Trophoblast cell (in vitro differentiated cells and primary cell): ENCODE results near the gene SELENOS.

Experiments used
- DNase-seq, 2 donors: peaks; one replicate each; pipeline ENCODE4 v3.0.0-alpha.2; 2016
- H2AFZ ChIP-seq: 2 replicates; pipeline ENCODE4 v1.6.1; 2013; ENCODE audit warnings: low read length, moderate library complexity, mild to moderate bottlenecking; ENCODE audit not compliant: insufficient read depth, poor library complexity
- H2AK5ac ChIP-seq: 2 replicates; pipeline ENCODE4 v1.6.1; 2013; ENCODE audit warnings: mild to moderate bottlenecking, low read length
- H2BK120ac ChIP-seq: 2 replicates; pipeline ENCODE4 v1.6.1; 2013; ENCODE audit warnings: low read length, mild to moderate bottlenecking, moderate library complexity; ENCODE audit not compliant: insufficient read depth, poor library complexity
- H2BK12ac ChIP-seq: 2 replicates; pipeline ENCODE4 v1.6.1; 2013; ENCODE audit warnings: mild to moderate bottlenecking, low read length, moderate library complexity
- H2BK5ac ChIP-seq: 2 replicates; pipeline ENCODE4 v1.6.1; 2013; ENCODE audit warnings: low read length, low read depth, moderate library complexity, mild to moderate bottlenecking; ENCODE audit not compliant: poor library complexity
- H3K14ac ChIP-seq: 2 replicates; pipeline ENCODE4 v1.6.1; 2013; ENCODE audit warnings: mild to moderate bottlenecking, low read length
- H3K18ac ChIP-seq: 2 replicates; pipeline ENCODE4 v1.6.1; 2013; ENCODE audit warnings: mild to moderate bottlenecking, low read length
- H3K23ac ChIP-seq: 2 replicates; pipeline ENCODE4 v1.6.1; 2013; ENCODE audit warnings: low read length
- H3K27ac ChIP-seq: 2 replicates; pipeline ENCODE4 v1.5.1; 2013; ENCODE audit warnings: low read depth, mild to moderate bottlenecking, inconsistent platforms, low read length, moderate library complexity
- H3K27me3 ChIP-seq: 2 replicates; pipeline ENCODE4 v1.6.1; 2013; ENCODE audit warnings: inconsistent platforms, mild to moderate bottlenecking, low read length, moderate library complexity; ENCODE audit not compliant: insufficient read depth
- H3K36me3 ChIP-seq, 2 experiments: 1 replicate in 1 of 2; 2 replicates in 1 of 2; pipeline ENCODE4 v1.6.1; 2013; ENCODE audit warnings: low read length in 2 of 2, mild to moderate bottlenecking in 2 of 2, moderate library complexity in 1 of 2; ENCODE audit not compliant: insufficient read depth in 2 of 2, control insufficient read depth in 1 of 2
- H3K4ac ChIP-seq: 2 replicates; pipeline ENCODE4 v1.6.1; 2013; ENCODE audit warnings: low read depth, mild to moderate bottlenecking, low read length, moderate library complexity
- H3K4me1 ChIP-seq, 2 experiments: 1 replicate in 1 of 2; 2 replicates in 1 of 2; pipeline ENCODE4 v1.6.1; 2013; ENCODE audit warnings: low read length in 2 of 2, mild to moderate bottlenecking in 2 of 2, moderate library complexity in 1 of 2; ENCODE audit not compliant: insufficient read depth in 2 of 2, control insufficient read depth in 1 of 2
- H3K4me2 ChIP-seq: 2 replicates; pipeline ENCODE4 v1.6.1; 2013; ENCODE audit warnings: inconsistent platforms, mild to moderate bottlenecking, low read length, moderate library complexity
- H3K4me3 ChIP-seq: 2 replicates; pipeline ENCODE4 v1.5.1; 2013; ENCODE audit warnings: mild to moderate bottlenecking, low read depth, low read length, inconsistent platforms
- H3K79me1 ChIP-seq: one replicate; pipeline ENCODE4 v1.6.1; 2013; ENCODE audit warnings: low read length
- H3K79me2 ChIP-seq: 2 replicates; pipeline ENCODE4 v1.6.1; 2013; ENCODE audit warnings: low read length, mild to moderate bottlenecking; ENCODE audit not compliant: control insufficient read depth, insufficient read depth, poor library complexity
- H3K9ac ChIP-seq: 2 replicates; pipeline ENCODE4 v1.6.1; 2013; ENCODE audit warnings: mild to moderate bottlenecking, low read length
- H3K9me3 ChIP-seq: 2 replicates; pipeline ENCODE4 v1.6.1; 2013; ENCODE audit warnings: low read depth, mild to moderate bottlenecking, control low read depth, inconsistent platforms, low read length; ENCODE audit not compliant: insufficient read depth
- H4K12ac ChIP-seq: 2 replicates; pipeline ENCODE4 v1.6.1; 2013; ENCODE audit warnings: low read depth, mild to moderate bottlenecking, low read length, moderate library complexity
- H4K8ac ChIP-seq: 2 replicates; pipeline ENCODE4 v1.6.1; 2013; ENCODE audit warnings: low read depth, mild to moderate bottlenecking, low read length, moderate library complexity
- H4K91ac ChIP-seq: one replicate; pipeline ENCODE4 v1.6.1; 2013; ENCODE audit warnings: low read depth, mild to moderate bottlenecking, low read length, moderate library complexity
- WGBS: extraction: QIAGEN DNeasy Blood & Tissue Kit; methylation state at CpG from one replicate; pipeline ENCODE4 v1.1.7; 2013; ENCODE audit warnings: missing lambda C conversion rate; ENCODE audit not compliant: insufficient read length, insufficient coverage; ENCODE audit errors: extremely low coverage; 5-methylcytosine and 5-hydroxymethylcytosine counted together

SELENOS gene

DNA sequence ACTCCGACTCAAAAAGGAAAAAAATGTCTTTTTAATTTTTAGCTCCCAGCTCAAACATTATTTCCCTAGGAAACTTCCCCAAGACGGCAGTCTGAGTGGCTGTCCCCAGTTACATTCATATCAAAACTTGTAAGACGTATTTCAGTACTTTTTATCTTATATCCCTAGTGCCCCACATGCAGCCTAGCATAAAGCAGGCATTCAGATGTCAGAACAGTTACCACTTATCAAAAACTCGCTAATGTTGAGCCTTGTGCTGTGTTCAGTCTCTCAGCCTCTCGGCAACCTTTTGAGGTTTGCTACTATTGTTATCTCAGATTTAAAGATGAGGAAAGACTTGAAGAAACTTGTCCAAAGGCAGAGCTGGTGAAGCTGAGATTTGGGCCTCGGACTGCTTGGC lies 6.6 kb upstream of the SELENOS start:
- no peaks in the 10 kb centered on the region for H3K27me3 ChIP-seq
- H4K91ac ChIP-seq = no peak overlapping the region
- no peak overlapping the region for H3K9ac ChIP-seq
- no peak overlapping the region for H3K18ac ChIP-seq
- no peaks in the 10 kb centered on the region for H3K79me2 ChIP-seq
- no peak overlapping the region for H3K4me3 ChIP-seq
- no peak overlapping the region for H3K4me2 ChIP-seq
- H2BK12ac ChIP-seq = no peak overlapping the region
- H3K23ac ChIP-seq = no peak overlapping the region
- DNase-seq = no peak
- H3K79me1 ChIP-seq = no peaks in the 10 kb centered on the region
- no peaks in the 10 kb centered on the region for H3K4me1 ChIP-seq
- H2AFZ ChIP-seq = no peak overlapping the region
- no peak overlapping the region for H2BK5ac ChIP-seq
- no peak overlapping the region for H2BK120ac ChIP-seq
- H4K8ac ChIP-seq = no peak overlapping the region
- H4K12ac ChIP-seq = no peak overlapping the region
- H2AK5ac ChIP-seq = no peak overlapping the region
- no peak overlapping the region for H3K27ac ChIP-seq
- WGBS = no CpG with 5 or more reads among the region's 6 CpGs
- H3K9me3 ChIP-seq = no peaks in the 10 kb centered on the region
- peaks cover 23 to 51% of the 10 kb centered on the region in 2 experiments for H3K36me3 ChIP-seq
- H3K4ac ChIP-seq = no peak overlapping the region
- H3K14ac ChIP-seq = no peak overlapping the region

- peaks cover 6% of the 10 kb centered on the region for H3K79me1 ChIP-seq
- no peak overlapping the region for H4K91ac ChIP-seq
- WGBS = no CpG with 5 or more reads among the region's 2 CpGs
- H4K8ac ChIP-seq = no peak overlapping the region
- H3K27ac ChIP-seq = no peak overlapping the region
- H3K23ac ChIP-seq = no peak overlapping the region
- peaks cover 4% of the 10 kb centered on the region in 2 experiments for H3K4me1 ChIP-seq
- no peak overlapping the region for H3K4me3 ChIP-seq
- no peaks in the 10 kb centered on the region for H3K27me3 ChIP-seq
- no peak overlapping the region for H3K9ac ChIP-seq
- no peak overlapping the region for H2AFZ ChIP-seq
- no peak overlapping the region for H3K14ac ChIP-seq
- H2BK120ac ChIP-seq = no peak overlapping the region
- H3K79me2 ChIP-seq = peaks cover 5% of the 10 kb centered on the region
- no peak for DNase-seq
- no peak overlapping the region for H2BK5ac ChIP-seq
- H2AK5ac ChIP-seq = no peak overlapping the region
- H3K18ac ChIP-seq = no peak overlapping the region
- no peaks in the 10 kb centered on the region for H3K9me3 ChIP-seq
- peaks cover 16 to 41% of the 10 kb centered on the region in 2 experiments for H3K36me3 ChIP-seq
- H3K4ac ChIP-seq = no peak overlapping the region
- H3K4me2 ChIP-seq = no peak overlapping the region
- no peak overlapping the region for H2BK12ac ChIP-seq
- no peak overlapping the region for H4K12ac ChIP-seq
These were observed 2.7 kb upstream of the SELENOS start for GRCh38 chr15:101280007-101280406.

- Histone ChIP-seq H4K91ac (peak overlapping the region; percentile 23), H3K9me3 (no peaks in the 10 kb centered on the region), H2BK5ac (no peak overlapping the region), H3K4ac (peak overlapping the region; percentile 24), H3K23ac (no peak overlapping the region), H3K18ac (no peak overlapping the region), H2AK5ac (no peak overlapping the region), H4K8ac (peak overlapping the region; percentile 81), H3K27ac (no peak overlapping the region), H3K79me2 (peaks cover 5% of the 10 kb centered on the region), H2AFZ (peak overlapping the region; percentile 81), H3K4me3 (peak overlapping the region; percentile 70), H2BK12ac (no peak overlapping the region), H3K4me2 (peak overlapping the region; percentile 76), H3K36me3 (peaks cover 20 to 42% of the 10 kb centered on the region in 2 experiments), H3K79me1 (peaks cover 6% of the 10 kb centered on the region), H4K12ac (peak overlapping the region; percentile 63), H2BK120ac (no peak overlapping the region), H3K9ac (no peak overlapping the region), H3K27me3 (no peaks in the 10 kb centered on the region), H3K4me1 (peaks cover 4% of the 10 kb centered on the region in 2 experiments), H3K14ac (no peak overlapping the region)
- peak in 1 of 2 donors; percentile 37 for DNase-seq
- no CpG with 5 or more reads among the region's 12 CpGs for WGBS
These were observed 769 bp upstream of the SELENOS start for GRCh38 chr15:101277943-101278564.

- H3K36me3 ChIP-seq = peaks cover 20 to 40% of the 10 kb centered on the region in 2 experiments
- peak in 1 of 2 donors; percentile 59 for DNase-seq
- no peak overlapping the region for H2BK12ac ChIP-seq
- H3K4me3 ChIP-seq = peak overlapping the region; percentile 85
- H3K18ac ChIP-seq = peak overlapping the region; percentile 20
- H2AK5ac ChIP-seq = no peak overlapping the region
- peak overlapping the region; percentile 83 for H3K4me2 ChIP-seq
- no peak overlapping the region for H3K27ac ChIP-seq
- H2BK5ac ChIP-seq = peak overlapping the region; percentile 23
- H2BK120ac ChIP-seq = peak overlapping the region; percentile 44
- no CpG with 5 or more reads among the region's 14 CpGs for WGBS
- peak overlapping the region; percentile 87 for H3K9ac ChIP-seq
- H3K27me3 ChIP-seq = no peaks in the 10 kb centered on the region
- peaks cover 4% of the 10 kb centered on the region in 2 experiments for H3K4me1 ChIP-seq
- H4K12ac ChIP-seq = peak overlapping the region; percentile 13
- peak overlapping the region; percentile 32 for H3K4ac ChIP-seq
- H3K9me3 ChIP-seq = no peaks in the 10 kb centered on the region
- H4K8ac ChIP-seq = peak overlapping the region; percentile 63
- H3K79me1 ChIP-seq = peaks cover 6% of the 10 kb centered on the region
- H3K23ac ChIP-seq = no peak overlapping the region
- peak overlapping the region; percentile 39 for H2AFZ ChIP-seq
- peaks cover 5% of the 10 kb centered on the region for H3K79me2 ChIP-seq
- peak overlapping the region; percentile 52 for H3K14ac ChIP-seq
- peak overlapping the region; percentile 52 for H4K91ac ChIP-seq
These were observed 716 bp downstream of the SELENOS start for GRCh38 chr15:101276501-101277037.
